ENCODE measurements around the gene SLK.

Gene SLK

GRCh38 chr10:103991393-103992128 is 24.6 kb downstream of the SLK start:
- no peak for DNase-seq

- DNase-seq, result no peak
Observed at GRCh38 chr10:103995134-103995533, 28.2 kb downstream of the SLK start.

- DNase-seq, result no peak
Observed at GRCh38 chr10:103998805-103999204, 31.9 kb downstream of the SLK start.

GRCh38 chr10:104002911-104003310 is 36.0 kb downstream of the SLK start:
- DNase-seq, result no peak

- no peak for DNase-seq
Observed at GRCh38 chr10:104005172-104005863, 38.4 kb downstream of the SLK start.

- DNase-seq, result no peak
Observed at GRCh38 chr10:104011904-104012303, 45.0 kb downstream of the SLK start.

- DNase-seq, result no peak
Observed at GRCh38 chr10:104013489-104013888, 46.5 kb downstream of the SLK start.

- DNase-seq, result no peak
Observed at GRCh38 chr10:104014176-104014575, 47.2 kb downstream of the SLK start.

GRCh38 chr10:104016661-104017060 is 49.7 kb downstream of the SLK start:
- no peak for DNase-seq

- no peak for DNase-seq
Observed at GRCh38 chr10:104018471-104018870, 51.5 kb downstream of the SLK start.

GRCh38 chr10:104020020-104020419 is 53.1 kb downstream of the SLK start:
- no peak for DNase-seq

- no peak for DNase-seq
Observed at GRCh38 chr10:104021246-104021645, 54.3 kb downstream of the SLK start.

- no peak for DNase-seq
Observed at GRCh38 chr10:104022026-104022425, 55.1 kb downstream of the SLK start.

GRCh38 chr10:104025524-104025923 is 58.6 kb downstream of the SLK start:
- DNase-seq, result no peak

GRCh38 chr10:104026762-104027161 is 59.8 kb downstream of the SLK start:
- no peak for DNase-seq

GRCh38 chr10:104028146-104028545 is 61.2 kb downstream of the SLK start:
- DNase-seq, result peak; percentile 14

- DNase-seq, result no peak
Observed at GRCh38 chr10:104028823-104029520, 62.0 kb downstream of the SLK start.

GRCh38 chr10:104029521-104029860 is 62.6 kb downstream of the SLK start:
- DNase-seq, result no peak

- no peak for DNase-seq
Observed at GRCh38 chr10:104031631-104032030, 64.7 kb downstream of the SLK start.

GRCh38 chr10:104032144-104032775 is 65.3 kb downstream of the SLK start:
- DNase-seq, result no peak

GRCh38 chr10:104033401-104033930 is 66.5 kb downstream of the SLK start:
- DNase-seq, result no peak

GRCh38 chr10:104033966-104034365 is 67.0 kb downstream of the SLK start:
- DNase-seq, result no peak
